WTC11 (cell line): ENCODE data around the gene MKNK2. TPM values are rescaled to one million over a fixed set of nuclear protein-coding genes. Genes with fewer than 3 reads are reported as not detected.

Experiments used
- ATAC-seq: fragments of 200-7000 bp; cut with Tn5 transposase; 2 replicates; pipeline ENCODE4 v1.10.0; 2021; ENCODE audit warnings: mild to moderate bottlenecking, moderate library complexity
- CTCF ChIA-PET: fragments of 300-600 bp; sonication (Branson Sonifier 250); formaldehyde crosslinking; loops from one replicate; lab custom pipeline; 2021; ENCODE audit warnings: antibody characterized with exemption; lab: Charles Lee
- POLR2A ChIA-PET: fragments of 350-600 bp; sonication (Branson Sonifier 250); formaldehyde crosslinking; loops from one replicate; lab custom pipeline; 2021; ENCODE audit warnings: antibody characterized with exemption; lab: Charles Lee
- DNase-seq: peaks from one replicate; pipeline ENCODE4 v3.0.0; 2021; ENCODE audit warnings: low spot score
- H3K27ac Mint-ChIP-seq: 2 replicates; pipeline ENCODE4 v1.8.0; 2021; ENCODE audit warnings: mixed read lengths
- H3K27me3 Mint-ChIP-seq: 2 replicates; pipeline ENCODE4 v1.8.0; 2021; ENCODE audit warnings: low read depth, mild to moderate bottlenecking, moderate library complexity, mixed read lengths
- H3K36me3 Mint-ChIP-seq: 2 replicates; pipeline ENCODE4 v1.8.0; 2021; ENCODE audit warnings: mixed read lengths
- H3K4me1 Mint-ChIP-seq: 2 replicates; pipeline ENCODE4 v1.8.0; 2022; ENCODE audit warnings: mixed read lengths
- H3K4me3 Mint-ChIP-seq: 2 replicates; pipeline ENCODE4 v1.8.0; 2021; ENCODE audit warnings: mild to moderate bottlenecking, moderate library complexity, mixed read lengths
- H3K9me3 Mint-ChIP-seq: 2 replicates; pipeline ENCODE4 v1.8.0; 2021; ENCODE audit warnings: mixed read lengths
- CREB1 ChIP-seq: sonication (generic); formaldehyde crosslinking; IDR thresholded peaks from 2 replicates; pipeline ENCODE4 v1.8.0; 2023; ENCODE audit warnings: mild to moderate bottlenecking, missing genetic modification reagents
- CREM ChIP-seq: sonication (generic); formaldehyde crosslinking; IDR thresholded peaks from 2 replicates; pipeline ENCODE4 v1.8.1; 2022; ENCODE audit warnings: mild to moderate bottlenecking, missing genetic modification reagents, moderate library complexity
- ELF4 ChIP-seq: sonication (generic); formaldehyde crosslinking; IDR thresholded peaks from 2 replicates; pipeline ENCODE4 v1.8.1; 2022; ENCODE audit warnings: low read depth, mild to moderate bottlenecking, moderate library complexity, missing genetic modification reagents
- FOXK1 ChIP-seq: sonication (generic); formaldehyde crosslinking; IDR thresholded peaks from 2 replicates; pipeline ENCODE4 v1.8.0; 2022; ENCODE audit warnings: mild to moderate bottlenecking, moderate library complexity, missing genetic modification reagents
- FOXP1 ChIP-seq: sonication (generic); formaldehyde crosslinking; IDR thresholded peaks from 2 replicates; pipeline ENCODE4 v1.8.0; 2022; ENCODE audit warnings: missing genetic modification reagents, mild to moderate bottlenecking, moderate library complexity, borderline replicate concordance
- NR1H2 ChIP-seq: sonication (generic); formaldehyde crosslinking; IDR thresholded peaks from 2 replicates; pipeline ENCODE4 v1.9.0; 2021; ENCODE audit warnings: mild to moderate bottlenecking, moderate library complexity, missing genetic modification reagents
- RELA ChIP-seq: sonication (generic); formaldehyde crosslinking; IDR thresholded peaks from 2 replicates; pipeline ENCODE4 v1.8.1; 2022; ENCODE audit warnings: missing genetic modification reagents, mild to moderate bottlenecking, borderline replicate concordance
- SOX15 ChIP-seq: fragments of 250-450 bp; sonication (Bioruptor Pico); IDR thresholded peaks from 2 replicates; pipeline ENCODE4 v1.9.0; 2021; ENCODE audit warnings: mild to moderate bottlenecking
- STAT6 ChIP-seq: sonication (generic); formaldehyde crosslinking; conservative IDR thresholded peaks from 2 replicates; pipeline ENCODE4 v1.8.1; 2023; ENCODE audit warnings: mild to moderate bottlenecking, low read depth, missing genetic modification reagents, moderate library complexity
- TCF7 ChIP-seq: sonication (generic); formaldehyde crosslinking; IDR thresholded peaks from 2 replicates; pipeline ENCODE4 v1.8.0; 2022; ENCODE audit warnings: mild to moderate bottlenecking, low read depth, missing genetic modification reagents, moderate library complexity
- TP53 ChIP-seq: sonication (generic); formaldehyde crosslinking; IDR thresholded peaks from 2 replicates; pipeline ENCODE4 v1.8.1; 2023; ENCODE audit warnings: mild to moderate bottlenecking, missing genetic modification reagents
- USF2 ChIP-seq: sonication (generic); formaldehyde crosslinking; IDR thresholded peaks from 2 replicates; pipeline ENCODE4 v1.8.1; 2023; ENCODE audit warnings: mild to moderate bottlenecking, missing genetic modification reagents, moderate library complexity
- ZNF138 ChIP-seq: sonication (generic); formaldehyde crosslinking; conservative IDR thresholded peaks from 2 replicates; pipeline ENCODE4 v1.8.1; 2022; ENCODE audit warnings: mild to moderate bottlenecking, moderate library complexity, missing genetic modification reagents
- ZNF219 ChIP-seq: sonication (generic); formaldehyde crosslinking; IDR thresholded peaks from 2 replicates; pipeline ENCODE4 v1.8.0; 2023; ENCODE audit warnings: missing genetic modification reagents, mild to moderate bottlenecking, borderline replicate concordance
- ZNF232 ChIP-seq: sonication (generic); formaldehyde crosslinking; IDR thresholded peaks from 2 replicates; pipeline ENCODE4 v1.8.0; 2022; ENCODE audit warnings: mild to moderate bottlenecking, missing genetic modification reagents
- ZNF416 ChIP-seq: fragments of 250-450 bp; sonication (Bioruptor Pico); IDR thresholded peaks from 2 replicates; pipeline ENCODE4 v1.9.0; 2021; ENCODE audit warnings: mild to moderate bottlenecking, inconsistent platforms
- total RNA-seq: library from RNA; stranded (reverse); gene quantifications from 3 replicates; pipeline ENCODE4 v1.2.3, GENCODE V29; 2021
- TF ChIP-seq, protein P1 (sequence below): sonication (generic); formaldehyde crosslinking; IDR thresholded peaks from 2 replicates; pipeline ENCODE4 v1.8.0; 2022; ENCODE audit warnings: missing genetic modification reagents
- TF ChIP-seq, protein P2 (sequence below): sonication (generic); formaldehyde crosslinking; conservative IDR thresholded peaks from 2 replicates; pipeline ENCODE4 v1.8.1; 2022; ENCODE audit warnings: mild to moderate bottlenecking, missing genetic modification reagents
- TF ChIP-seq, protein P3 (sequence below): sonication (generic); formaldehyde crosslinking; IDR thresholded peaks from 2 replicates; pipeline ENCODE4 v1.8.1; 2022; ENCODE audit warnings: missing genetic modification reagents, borderline replicate concordance

Gene MKNK2
- total RNA-seq, 1 experiment from 2014 or later = 165 TPM

GRCh38 chr19:1992759-1993260 lies 58.2 kb downstream of the MKNK2 start:
- ChIA-PET CTCF (no interaction called here), POLR2A (interaction anchor here (0.5 kb wide), 1 partner anchor 27 kb away, joined by 4 read pairs; no protein-coding TSS in a partner anchor)
- ATAC-seq = peak; percentile 77
- Mint-ChIP-seq H3K4me1 (0 out of 2 replicates have a peak, but pooled peaks cover 4% of the 10 kb centered on the region), H3K27ac (no peak overlapping the region), H3K4me3 (no peak overlapping the region), H3K9me3 (peaks cover 5% of the 10 kb centered on the region), H3K36me3 (peaks cover 33% of the 10 kb centered on the region), H3K27me3 (peaks cover 9% of the 10 kb centered on the region)
- peak; percentile 71 for DNase-seq
- TF ChIP-seq FOXK1 (no peak), NR1H2 (CRISPR knock-in tag) (no peak)

- Mint-ChIP-seq H3K4me3 (no peak overlapping the region), H3K36me3 (peaks cover 26% of the 10 kb centered on the region), H3K4me1 (0 out of 2 replicates have a peak, but pooled peaks cover 4% of the 10 kb centered on the region), H3K9me3 (peaks cover 5% of the 10 kb centered on the region), H3K27ac (no peak overlapping the region), H3K27me3 (peaks cover 5% of the 10 kb centered on the region)
- DNase-seq (no peak), ATAC-seq (no peak)
- POLR2A ChIA-PET = interaction anchor here (0.5 kb wide), 1 partner anchor 155 kb away, joined by 3 read pairs; no protein-coding TSS in a partner anchor
- CTCF ChIA-PET = interaction anchor here (1.1 to 1.6 kb wide), 2 partner anchors 11 to 61 kb away, joined by 4 to 5 read pairs; no protein-coding TSS in a partner anchor
- no peak for TF ChIP-seq TP53 (CRISPR knock-in tag)
- no peak for TF ChIP-seq TCF7 (CRISPR knock-in tag)
- TF ChIP-seq, protein P1, sequence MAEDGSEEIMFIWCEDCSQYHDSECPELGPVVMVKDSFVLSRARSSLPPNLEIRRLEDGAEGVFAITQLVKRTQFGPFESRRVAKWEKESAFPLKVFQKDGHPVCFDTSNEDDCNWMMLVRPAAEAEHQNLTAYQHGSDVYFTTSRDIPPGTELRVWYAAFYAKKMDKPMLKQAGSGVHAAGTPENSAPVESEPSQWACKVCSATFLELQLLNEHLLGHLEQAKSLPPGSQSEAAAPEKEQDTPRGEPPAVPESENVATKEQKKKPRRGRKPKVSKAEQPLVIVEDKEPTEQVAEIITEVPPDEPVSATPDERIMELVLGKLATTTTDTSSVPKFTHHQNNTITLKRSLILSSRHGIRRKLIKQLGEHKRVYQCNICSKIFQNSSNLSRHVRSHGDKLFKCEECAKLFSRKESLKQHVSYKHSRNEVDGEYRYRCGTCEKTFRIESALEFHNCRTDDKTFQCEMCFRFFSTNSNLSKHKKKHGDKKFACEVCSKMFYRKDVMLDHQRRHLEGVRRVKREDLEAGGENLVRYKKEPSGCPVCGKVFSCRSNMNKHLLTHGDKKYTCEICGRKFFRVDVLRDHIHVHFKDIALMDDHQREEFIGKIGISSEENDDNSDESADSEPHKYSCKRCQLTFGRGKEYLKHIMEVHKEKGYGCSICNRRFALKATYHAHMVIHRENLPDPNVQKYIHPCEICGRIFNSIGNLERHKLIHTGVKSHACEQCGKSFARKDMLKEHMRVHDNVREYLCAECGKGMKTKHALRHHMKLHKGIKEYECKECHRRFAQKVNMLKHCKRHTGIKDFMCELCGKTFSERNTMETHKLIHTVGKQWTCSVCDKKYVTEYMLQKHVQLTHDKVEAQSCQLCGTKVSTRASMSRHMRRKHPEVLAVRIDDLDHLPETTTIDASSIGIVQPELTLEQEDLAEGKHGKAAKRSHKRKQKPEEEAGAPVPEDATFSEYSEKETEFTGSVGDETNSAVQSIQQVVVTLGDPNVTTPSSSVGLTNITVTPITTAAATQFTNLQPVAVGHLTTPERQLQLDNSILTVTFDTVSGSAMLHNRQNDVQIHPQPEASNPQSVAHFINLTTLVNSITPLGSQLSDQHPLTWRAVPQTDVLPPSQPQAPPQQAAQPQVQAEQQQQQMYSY (CRISPR knock-in tag) = no peak
- TF ChIP-seq USF2 (CRISPR knock-in tag) = no peak
- TF ChIP-seq, protein P2, sequence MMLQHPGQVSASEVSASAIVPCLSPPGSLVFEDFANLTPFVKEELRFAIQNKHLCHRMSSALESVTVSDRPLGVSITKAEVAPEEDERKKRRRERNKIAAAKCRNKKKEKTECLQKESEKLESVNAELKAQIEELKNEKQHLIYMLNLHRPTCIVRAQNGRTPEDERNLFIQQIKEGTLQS (CRISPR knock-in tag) = no peak
- no peak for TF ChIP-seq CREB1 (CRISPR knock-in tag)
- no peak for TF ChIP-seq ZNF416 (CRISPR knock-in tag)
- no peak for TF ChIP-seq SOX15 (CRISPR knock-in tag)
- no peak for TF ChIP-seq RELA (CRISPR knock-in tag)
- TF ChIP-seq ZNF219 (CRISPR knock-in tag) = no peak
- no peak for TF ChIP-seq ELF4 (CRISPR knock-in tag)
Measured at GRCh38 chr19:1991018-1991913, 59.8 kb downstream of the MKNK2 start.

DNA sequence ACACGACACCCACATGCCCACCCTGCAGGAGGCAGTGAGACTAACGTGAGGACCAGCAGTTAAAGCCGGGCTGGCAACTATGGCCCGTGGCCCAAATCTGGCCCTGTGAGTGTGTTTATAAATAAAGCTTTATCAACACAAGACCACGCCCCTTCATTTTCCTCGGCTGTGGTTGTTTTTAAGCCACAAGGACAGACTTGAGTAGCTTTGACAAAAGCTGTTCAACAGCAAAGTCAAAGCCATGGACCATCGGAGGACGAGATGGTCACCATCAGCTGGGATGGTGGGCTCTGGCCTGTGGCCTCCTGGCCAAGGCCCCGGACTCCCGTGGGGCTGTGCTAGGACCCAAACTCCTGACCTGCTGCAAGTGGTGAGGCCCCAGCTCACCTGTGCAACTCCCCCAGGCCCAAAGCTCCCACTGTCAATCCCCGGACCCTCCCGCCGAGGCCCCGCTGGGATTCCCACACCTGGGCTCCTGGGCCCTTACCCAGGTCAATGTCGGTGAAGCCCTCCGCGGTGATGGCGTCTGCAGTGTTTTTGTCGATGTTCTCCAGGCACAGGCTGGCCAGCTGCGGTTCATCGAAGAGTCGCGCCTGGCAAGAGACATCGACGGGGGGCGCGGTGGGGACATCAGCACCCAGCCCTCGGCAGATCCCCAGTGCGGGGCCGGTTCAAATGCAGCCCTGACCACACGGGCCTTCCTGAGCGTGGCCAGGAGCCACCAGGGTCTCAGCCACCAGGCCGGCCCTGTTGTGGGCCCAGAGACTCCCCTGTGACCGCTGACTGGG lies 60.6 kb downstream of the MKNK2 start:
- Mint-ChIP-seq H3K9me3 (no peaks in the 10 kb centered on the region), H3K27me3 (no peaks in the 10 kb centered on the region; the same call in 1 of the 2 replicates), H3K4me1 (0 out of 2 replicates have a peak, but pooled peaks cover 4% of the 10 kb centered on the region), H3K36me3 (peaks cover 20% of the 10 kb centered on the region), H3K27ac (no peak overlapping the region; the same call in 1 of the 2 replicates), H3K4me3 (no peak overlapping the region)
- ChIA-PET POLR2A (no interaction called here), CTCF (interaction anchor here (0.8 to 1.6 kb wide), 3 partner anchors 11 to 80 kb away, joined by 3 to 4 read pairs (median 3); no protein-coding TSS in a partner anchor)
- DNase-seq (no peak), ATAC-seq (no peak)
- TF ChIP-seq ZNF232 (CRISPR knock-in tag) (no peak), ZNF138 (no peak), CREM (CRISPR knock-in tag) (no peak), FOXK1 (no peak), FOXP1 (no peak), STAT6 (no peak), ELF4 (CRISPR knock-in tag) (no peak)
- TF ChIP-seq, protein P3, sequence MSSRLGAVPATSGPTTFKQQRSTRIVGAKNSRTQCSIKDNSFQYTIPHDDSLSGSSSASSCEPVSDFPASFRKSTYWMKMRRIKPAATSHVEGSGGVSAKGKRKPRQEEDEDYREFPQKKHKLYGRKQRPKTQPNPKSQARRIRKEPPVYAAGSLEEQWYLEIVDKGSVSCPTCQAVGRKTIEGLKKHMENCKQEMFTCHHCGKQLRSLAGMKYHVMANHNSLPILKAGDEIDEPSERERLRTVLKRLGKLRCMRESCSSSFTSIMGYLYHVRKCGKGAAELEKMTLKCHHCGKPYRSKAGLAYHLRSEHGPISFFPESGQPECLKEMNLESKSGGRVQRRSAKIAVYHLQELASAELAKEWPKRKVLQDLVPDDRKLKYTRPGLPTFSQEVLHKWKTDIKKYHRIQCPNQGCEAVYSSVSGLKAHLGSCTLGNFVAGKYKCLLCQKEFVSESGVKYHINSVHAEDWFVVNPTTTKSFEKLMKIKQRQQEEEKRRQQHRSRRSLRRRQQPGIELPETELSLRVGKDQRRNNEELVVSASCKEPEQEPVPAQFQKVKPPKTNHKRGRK (CRISPR knock-in tag) = no peak
